Measurements from ENCODE around the gene KIF3A.

- no peak for TF ChIP-seq CTCF (IDR thresholded peaks at IDR 0.05)
- TF ChIP-seq POLR2A (IDR thresholded peaks at IDR 0.05) = no peak
These were observed 40.8 kb upstream of the KIF3A start for GRCh38 chr5:132778129-132778528.

Measured in heart left ventricle (tissue), 13 donors.